CD4-positive, alpha-beta T cell treated with Interferon gamma for 1 hour (primary cell): ENCODE results near the gene NOM1.
"Not testable (repeated sequence)": the region's sequence is repeated elsewhere in the genome, so short reads cannot be mapped to it uniquely, and the experiment has no call there.

Experiments
- DNase-seq: peaks from one replicate; pipeline ENCODE4 v3.0.0-alpha.2; 2020

The NOM1 gene

GRCh38 chr7:156940421-156941122 is 8.9 kb upstream of the NOM1 start:
- no peak for DNase-seq

GRCh38 chr7:156941393-156942182 is 7.9 kb upstream of the NOM1 start:
- no peak for DNase-seq

- DNase-seq = no peak
Observed at GRCh38 chr7:156942708-156943090, 6.8 kb upstream of the NOM1 start.

- no peak for DNase-seq
Observed at GRCh38 chr7:156943091-156944041, 6.1 kb upstream of the NOM1 start.

- no peak for DNase-seq
Observed at GRCh38 chr7:156944876-156945275, 4.6 kb upstream of the NOM1 start.

DNA sequence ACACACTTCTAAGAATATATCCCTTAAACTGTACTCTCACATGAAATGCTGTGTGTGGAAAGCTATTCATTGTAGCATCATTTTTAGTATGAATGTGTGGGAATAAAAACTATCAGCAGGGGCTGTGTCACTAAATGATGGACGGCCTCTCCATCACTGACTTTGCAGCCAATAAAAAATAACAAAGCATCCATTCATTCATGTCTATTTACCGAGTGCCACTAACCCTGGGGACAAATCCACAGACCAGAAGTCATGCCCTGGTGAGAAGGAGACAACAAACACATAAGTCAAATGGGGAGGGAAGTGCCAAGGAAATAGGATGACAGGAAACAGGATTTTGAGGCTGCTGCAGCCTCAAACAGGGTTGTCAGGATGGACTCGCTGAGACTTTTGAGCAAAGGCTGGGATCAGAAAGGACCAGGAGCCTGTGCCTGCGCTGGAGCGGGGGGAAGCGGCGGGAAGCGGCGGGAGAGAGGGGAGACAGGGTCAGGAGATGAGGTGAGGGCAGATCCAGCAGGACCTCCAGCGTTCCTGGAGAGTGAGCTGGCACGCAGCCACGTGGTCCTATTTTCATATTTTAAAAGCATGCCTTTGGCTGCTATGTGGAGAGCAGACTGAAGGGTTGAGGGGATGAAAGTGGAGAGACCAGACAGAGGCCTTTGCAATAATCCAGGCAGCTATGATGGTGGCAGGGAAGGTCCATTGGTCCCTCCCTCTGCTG is 2.2 kb upstream of the NOM1 start:
- no peak for DNase-seq

- DNase-seq = no peak
Observed at GRCh38 chr7:156948361-156948760, 1.2 kb upstream of the NOM1 start.

DNA sequence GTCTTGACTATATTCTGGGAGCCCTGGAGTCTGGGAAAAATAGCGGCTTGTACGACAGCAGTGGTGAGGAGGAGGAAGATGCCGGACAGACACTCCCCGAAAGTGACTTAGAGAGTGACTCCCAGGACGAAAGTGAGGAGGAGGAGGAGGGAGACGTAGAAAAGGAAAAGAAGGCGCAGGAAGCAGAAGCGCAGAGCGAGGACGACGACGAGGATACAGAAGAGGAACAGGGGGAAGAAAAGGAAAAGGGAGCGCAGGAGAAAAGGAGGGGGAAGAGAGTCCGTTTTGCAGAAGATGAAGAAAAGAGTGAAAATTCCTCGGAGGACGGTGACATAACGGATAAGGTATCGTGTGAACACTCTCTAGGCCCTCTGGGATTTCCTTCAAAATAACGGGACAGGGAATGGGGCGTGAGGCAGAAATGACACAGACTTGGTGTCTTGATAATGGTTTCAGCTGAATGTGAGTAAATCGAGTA is 908 bp downstream of the NOM1 start:
- no peak for DNase-seq

- not testable (repeated sequence) for DNase-seq
Observed at GRCh38 chr7:156953215-156953614, 3.7 kb downstream of the NOM1 start.

DNA sequence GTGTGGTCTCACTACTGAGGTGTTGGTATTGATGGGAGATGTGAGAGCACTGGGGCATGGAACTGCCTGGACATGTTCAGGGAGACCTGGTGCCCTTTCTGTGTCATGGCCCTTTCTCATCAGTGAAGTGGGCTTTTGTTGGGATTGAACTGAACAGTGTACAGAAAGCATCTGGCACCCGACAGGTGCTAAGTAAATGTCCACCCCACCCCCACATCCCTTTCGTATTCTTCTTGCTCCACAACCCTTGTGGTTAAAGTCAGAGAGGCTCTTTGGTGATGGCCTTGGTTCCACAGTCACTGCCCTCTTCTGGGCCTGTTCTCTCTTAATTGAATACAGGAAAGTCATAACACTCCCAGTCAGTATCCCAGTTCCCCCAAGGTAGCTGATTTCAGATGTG is 5.4 kb downstream of the NOM1 start:
- no peak for DNase-seq

GRCh38 chr7:156956727-156957126 is 7.2 kb downstream of the NOM1 start:
- no peak for DNase-seq

- DNase-seq = no peak
Observed at GRCh38 chr7:156962145-156962544, 12.6 kb downstream of the NOM1 start.

DNA sequence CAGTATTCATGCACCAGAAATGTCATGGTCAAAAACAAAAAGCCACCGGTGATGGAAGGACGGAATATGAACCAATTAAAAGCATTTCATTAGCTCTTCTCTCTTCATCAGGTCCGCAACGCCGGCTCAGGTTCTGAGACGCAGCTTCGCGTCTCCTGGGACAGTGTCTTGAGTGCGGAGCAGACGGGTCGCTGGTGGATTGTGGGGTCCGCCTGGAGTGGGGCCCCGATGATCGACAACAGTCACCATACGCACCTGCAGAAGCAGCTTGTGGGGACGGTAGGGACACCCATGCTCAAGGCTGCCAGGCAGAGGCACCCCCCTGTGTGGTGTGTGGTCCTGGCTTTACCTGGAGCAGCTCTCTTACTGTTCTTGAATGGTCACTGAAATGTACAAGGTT is 13.4 kb downstream of the NOM1 start:
- DNase-seq = no peak

GRCh38 chr7:156963472-156963871 is 14.0 kb downstream of the NOM1 start:
- DNase-seq = no peak

GRCh38 chr7:156964971-156965370 is 15.5 kb downstream of the NOM1 start:
- no peak for DNase-seq

DNA sequence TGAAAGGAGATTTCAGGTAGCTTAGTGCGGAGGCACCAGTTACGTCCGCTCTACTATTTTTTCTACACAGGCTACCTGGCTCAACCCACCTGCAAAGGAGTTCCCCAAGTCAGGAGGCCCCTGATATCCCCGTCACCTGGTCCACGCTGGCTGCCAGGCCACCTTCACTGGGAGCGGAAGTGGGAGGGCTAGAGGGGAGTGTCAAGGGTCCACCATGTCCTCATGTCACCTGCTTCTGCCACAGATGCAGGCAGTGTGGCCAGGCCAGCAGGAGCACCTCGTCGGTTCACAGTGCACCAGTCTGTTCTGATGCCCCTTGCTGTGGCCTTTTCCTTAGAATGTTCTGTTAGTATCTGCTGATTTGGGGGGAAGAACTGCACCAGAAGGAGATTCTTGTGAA is 16.9 kb downstream of the NOM1 start:
- DNase-seq = no peak

GRCh38 chr7:156968183-156968582 is 18.7 kb downstream of the NOM1 start:
- no peak for DNase-seq

- no peak for DNase-seq
Observed at GRCh38 chr7:156969972-156970420, 20.5 kb downstream of the NOM1 start.

GRCh38 chr7:156975620-156976019 is 26.1 kb downstream of the NOM1 start:
- no peak for DNase-seq

DNA sequence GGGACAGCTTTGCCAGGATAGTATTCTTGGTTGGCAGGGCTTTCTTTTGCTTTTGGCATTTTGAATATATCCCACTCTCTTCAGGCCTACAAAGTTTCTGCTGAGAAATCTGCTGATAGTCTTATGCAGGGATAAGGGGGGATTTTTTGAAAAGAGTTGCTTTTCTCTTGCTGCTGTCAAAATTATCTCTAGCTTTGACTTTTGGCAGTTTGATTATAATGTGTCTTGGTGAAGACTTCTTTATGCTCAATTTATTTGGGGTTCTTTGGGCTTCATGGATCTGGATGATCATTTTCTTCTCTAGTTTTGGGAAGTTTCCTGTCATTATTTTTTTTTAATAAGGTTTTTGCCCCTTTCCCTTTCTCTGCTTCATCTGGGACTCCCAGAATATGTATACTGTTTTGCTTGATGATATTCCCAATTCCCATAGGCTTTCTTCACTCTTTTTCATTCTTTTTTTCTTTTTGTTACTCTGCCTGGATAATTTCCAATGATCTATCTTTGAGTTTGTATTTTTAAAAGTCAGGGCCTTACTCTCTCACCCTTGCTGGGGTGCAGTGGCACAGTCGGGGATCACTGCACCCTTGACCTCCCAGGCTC is 29.6 kb downstream of the NOM1 start:
- no peak for DNase-seq

GRCh38 chr7:156979711-156980110 is 30.2 kb downstream of the NOM1 start:
- no peak for DNase-seq
